Stimulated activated CD4-positive, alpha-beta T cell treated with anti-CD3 and anti-CD28 coated beads, TNF-alpha, amount 100 ng/mL, for 48 hours (primary cell): ENCODE measurements around the gene SPNS3.

Experiments
- DNase-seq, 3 donors: peaks; one replicate each; pipeline ENCODE4 v3.0.0-alpha.2; 2020; ENCODE audit warnings: low read depth in 3 of 3

SPNS3 gene

DNA sequence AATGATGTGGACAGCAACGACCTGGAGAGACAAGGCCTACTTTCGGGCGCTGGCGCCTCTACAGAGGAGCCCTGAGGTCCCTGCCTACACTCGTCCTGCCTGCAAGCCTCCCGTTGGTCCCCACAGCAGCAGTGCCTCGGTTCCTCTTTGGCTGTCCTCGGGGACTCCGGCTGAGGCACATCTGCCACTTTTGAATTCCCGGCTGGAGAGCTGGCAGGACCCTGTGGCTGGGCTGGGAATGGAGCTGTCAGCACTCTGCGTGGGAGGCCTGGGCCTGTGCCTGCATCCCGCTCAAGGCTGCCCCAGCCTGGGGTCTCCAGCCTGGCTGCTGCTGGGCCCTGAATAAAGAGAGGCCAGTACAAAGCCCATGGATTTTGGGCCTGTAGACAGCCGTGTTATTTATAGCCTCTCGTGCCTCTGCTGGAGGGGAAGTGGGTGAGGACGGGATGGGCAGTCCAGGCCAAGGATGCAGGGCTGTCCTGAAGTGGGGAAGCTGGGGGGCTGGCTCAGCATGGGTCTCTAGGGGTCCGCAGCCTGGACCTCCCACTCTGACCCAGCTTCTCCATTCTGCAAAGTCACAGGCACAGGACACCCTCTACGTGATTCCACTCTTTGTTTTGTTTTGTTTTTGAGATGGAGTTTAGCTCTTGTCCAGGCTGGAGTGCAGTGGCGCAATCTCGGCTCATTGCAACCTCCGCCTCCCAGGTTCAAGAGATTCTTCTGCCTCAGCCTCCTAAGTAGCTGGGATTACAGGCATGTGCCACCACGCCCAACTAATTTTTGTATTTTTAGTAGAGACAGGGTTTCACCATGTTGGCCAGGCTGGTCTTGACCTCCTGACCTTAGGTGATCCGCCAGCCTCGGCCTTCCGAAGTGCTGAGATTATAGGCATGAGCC lies 54.3 kb downstream of the SPNS3 start:
- DNase-seq = no peak

- no peak for DNase-seq
These were observed 55.4 kb downstream of the SPNS3 start for GRCh38 chr17:4488989-4489595.

DNA sequence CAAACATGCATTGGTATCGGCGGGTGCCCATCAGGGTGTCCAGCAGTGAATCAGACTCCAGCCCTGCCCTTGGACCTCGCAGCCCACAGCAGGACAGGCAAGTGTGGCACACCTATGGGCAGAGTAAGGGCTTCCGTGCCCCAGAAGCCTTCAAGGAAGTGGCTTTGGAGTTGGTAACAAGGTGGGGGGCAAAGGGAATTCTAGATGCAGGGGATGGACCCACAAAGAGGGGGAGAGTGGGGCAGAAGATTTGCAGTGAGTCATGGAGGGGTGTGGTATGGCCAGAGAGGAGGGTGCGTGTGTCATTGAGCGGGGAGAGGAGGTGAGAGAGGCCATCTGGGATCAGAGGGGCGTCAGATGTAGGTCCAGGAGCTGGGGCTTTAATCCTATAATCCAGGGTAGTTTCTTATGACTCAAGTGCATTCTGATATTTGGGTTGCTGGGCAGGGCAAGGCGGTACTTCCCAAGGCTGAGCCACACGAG lies 56.4 kb downstream of the SPNS3 start:
- no peak for DNase-seq

GRCh38 chr17:4490637-4491061 lies 56.9 kb downstream of the SPNS3 start:
- no peak for DNase-seq

DNA sequence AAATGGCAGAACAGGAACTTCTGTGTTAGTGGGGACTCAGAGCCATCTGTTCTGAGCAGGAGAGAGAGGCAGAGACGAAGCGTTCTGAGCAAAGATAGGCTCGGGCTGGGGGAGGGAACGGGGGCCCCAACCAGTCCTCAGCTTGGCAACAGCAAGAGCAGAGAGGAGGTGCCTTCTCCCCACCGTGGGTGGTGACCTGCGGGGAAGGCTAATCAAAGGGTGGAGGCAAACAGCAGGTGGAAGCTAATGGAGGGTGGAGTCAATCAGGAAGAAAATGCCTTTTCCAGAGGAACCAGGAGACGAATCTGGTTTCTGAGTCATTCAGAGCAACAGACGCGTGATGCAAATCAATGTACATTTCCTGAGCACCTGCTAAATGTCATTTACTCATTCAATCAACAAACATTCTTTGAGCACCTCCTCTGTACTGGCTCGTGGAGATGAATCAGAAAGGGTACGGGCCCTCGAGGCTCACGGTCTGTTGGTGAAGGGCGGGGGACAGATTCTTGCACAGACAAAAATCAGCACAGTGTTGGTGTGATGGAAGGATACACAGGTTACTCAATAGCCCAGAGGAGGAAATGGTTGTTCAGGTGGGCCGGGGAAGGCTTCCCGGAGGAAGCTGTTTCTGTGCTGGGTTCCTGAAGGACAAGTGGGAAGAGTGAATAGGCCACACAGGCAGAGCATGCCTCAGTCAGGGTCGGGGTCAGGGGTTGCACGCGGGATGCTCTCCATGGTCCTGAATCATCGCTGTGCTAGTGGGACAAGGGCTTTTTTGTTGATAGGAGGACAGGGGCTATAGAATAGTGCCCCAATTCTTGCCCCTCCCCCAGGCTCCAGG lies 59.2 kb downstream of the SPNS3 start:
- DNase-seq = no peak

GRCh38 chr17:4497101-4497824 lies 63.5 kb downstream of the SPNS3 start:
- no peak for DNase-seq

DNA sequence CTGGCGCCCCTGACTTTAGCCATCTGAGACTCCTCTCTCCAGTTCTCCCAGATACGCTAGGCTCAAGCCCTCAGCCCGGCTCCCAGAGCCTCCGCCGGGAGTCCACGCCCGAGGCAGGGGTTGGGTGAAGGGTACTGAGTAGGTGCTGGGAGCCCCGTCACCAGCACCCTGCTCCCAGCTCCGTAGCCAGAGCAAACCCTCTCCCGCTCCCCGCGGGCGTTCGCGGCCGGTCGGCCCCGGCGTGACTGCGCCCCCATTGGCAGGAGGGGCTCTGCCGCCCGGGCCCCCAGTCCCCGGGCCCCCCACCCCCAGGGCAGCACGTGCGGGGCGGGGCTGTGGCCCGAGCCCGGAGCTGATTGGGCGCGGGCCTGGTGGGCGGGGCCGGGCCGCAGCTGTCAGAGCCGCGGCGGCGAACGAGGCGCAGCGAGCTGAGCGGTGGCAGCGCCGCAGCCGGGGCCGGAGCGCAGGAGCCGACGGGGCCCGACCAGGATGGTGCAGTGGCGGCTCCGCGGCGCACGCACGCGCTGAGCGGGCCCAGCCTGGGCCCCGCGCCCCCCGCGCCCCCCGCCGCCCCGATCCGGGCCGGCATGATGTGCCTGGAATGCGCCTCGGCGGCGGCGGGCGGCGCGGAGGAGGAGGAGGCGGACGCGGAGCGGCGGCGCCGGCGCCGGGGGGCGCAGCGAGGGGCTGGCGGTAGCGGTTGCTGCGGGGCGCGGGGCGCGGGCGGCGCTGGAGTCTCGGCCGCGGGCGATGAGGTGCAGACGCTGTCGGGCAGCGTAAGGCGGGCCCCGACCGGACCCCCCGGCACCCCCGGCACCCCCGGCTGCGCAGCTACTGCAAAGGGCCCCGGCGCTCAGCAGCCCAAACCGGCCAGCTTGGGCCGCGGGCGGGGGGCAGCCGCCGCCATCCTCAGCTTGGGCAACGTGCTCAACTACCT lies 65.0 kb downstream of the SPNS3 start, which contains the start of gene SPNS2:
SPNS2 (plus strand) TSS at position 421 of the 937 bp plus-strand sequence; CDS start at position 588, 167 bp downstream.
- peak in 2 of 3 donors; percentile 20 to 49 for DNase-seq

DNA sequence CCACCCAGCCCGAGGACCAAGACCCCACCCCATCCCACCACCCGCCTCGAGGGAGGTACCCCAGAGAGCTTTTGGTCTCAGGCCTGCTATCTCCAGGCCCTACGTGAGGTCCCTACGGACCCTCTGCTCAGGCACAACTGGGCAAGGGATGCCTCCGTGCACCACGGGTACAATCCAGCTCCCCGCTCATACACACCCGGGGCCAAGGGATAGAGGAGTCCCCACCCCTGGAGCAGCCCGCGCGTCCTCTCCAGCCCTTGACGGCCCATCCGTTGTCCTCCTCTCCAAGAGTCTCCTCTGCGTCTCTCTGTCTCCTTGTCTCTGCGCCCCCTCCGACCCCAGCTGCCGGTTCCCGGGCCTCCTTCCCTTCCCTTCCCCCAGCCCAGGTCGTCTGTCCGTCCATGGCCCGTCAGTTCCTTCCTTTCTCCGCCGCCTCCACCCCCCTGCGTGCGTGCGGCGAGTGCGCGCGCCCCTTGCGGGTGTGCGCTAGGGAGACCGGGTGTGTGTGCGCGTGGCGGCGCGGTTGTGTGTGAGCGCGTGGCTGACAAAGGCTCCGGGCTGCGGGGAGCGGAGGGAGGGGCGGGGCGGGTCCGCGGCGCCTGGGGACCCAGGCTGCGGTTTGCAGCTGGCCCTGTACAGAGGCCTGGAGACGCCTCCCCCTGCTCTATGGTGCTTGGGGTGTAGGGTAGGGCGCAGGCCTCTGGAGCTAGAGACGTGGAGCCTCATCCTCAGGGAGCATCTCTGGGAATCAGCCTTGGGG lies 65.9 kb downstream of the SPNS3 start:
- DNase-seq = no peak

DNA sequence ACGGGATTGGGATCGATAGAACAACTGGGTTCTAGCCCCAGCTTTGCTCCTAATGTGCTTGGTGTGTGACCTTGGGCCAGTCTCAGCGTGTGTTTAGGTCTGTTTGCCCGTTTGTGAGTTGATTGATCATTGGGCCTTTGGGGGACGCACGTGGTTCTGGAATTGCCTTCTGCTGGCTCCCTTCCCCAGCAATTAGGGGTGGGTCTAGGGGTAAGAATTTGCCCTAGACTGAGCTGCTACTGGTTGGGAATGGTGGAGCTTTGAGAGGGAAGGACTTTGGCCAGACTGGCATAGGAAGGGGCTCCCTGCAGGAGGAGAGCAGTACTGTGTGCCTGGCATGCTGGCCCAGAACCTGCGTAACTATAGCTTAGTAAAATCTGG lies 66.4 kb downstream of the SPNS3 start:
- DNase-seq = no peak

GRCh38 chr17:4501295-4501949 lies 67.7 kb downstream of the SPNS3 start:
- no peak for DNase-seq

GRCh38 chr17:4502466-4503154 lies 68.9 kb downstream of the SPNS3 start:
- DNase-seq = no peak

DNA sequence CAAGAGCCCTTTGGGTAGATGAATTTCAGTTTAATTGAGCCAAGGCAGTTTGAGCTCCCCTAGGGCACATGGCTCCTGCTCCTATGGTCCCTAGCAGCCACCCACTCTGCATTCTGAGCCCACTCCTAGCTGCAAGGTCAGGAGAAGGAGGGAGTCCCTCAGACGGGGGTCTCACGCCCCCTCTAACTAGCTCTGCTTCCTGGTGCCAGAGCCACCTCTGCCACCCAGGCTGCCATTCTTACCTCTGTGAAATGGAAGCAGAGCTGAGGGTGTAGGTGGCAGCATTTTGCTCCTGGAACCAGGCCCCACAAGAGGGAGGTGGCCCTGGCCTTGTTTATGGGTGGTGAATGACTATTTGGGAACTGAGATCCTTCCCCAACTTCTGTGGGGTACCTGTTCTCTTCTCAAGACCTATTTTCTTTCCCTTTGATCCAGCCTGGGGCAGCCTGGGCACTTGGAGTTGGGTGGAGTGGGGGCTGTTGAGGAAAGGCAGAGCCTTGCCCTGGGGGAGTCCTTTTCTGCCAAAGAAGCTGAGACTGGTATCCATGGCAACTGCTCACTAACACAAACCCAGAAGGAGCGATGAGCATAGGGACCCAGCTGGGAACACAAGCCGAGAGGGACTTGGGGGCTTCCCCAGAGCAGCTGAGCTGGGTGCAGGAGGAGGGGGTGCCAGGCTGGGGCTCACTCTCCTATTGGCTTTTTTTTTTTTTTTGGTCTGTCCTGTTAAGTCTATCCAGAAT lies 69.7 kb downstream of the SPNS3 start:
- no peak for DNase-seq

DNA sequence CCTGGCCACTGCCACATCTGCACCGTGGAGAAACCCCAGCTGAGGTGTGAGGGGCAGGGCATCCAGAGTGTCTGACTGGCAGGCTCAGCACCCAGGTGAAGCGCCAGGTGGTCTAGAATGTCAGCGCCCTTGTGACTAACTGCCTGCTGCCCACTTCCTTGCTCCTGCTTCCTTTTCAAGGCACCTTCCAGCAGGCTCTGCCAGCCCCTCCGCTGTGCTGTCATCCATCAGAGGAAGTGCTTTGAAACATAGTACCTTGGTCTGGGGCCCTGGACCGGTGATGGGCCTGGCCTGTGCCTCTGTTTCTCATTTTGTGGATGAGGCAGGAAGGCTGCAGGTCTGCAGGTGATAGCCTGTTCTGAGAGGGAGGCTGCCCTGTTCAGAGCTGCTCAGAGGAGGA lies 70.4 kb downstream of the SPNS3 start:
- no peak for DNase-seq

GRCh38 chr17:4505187-4505586 lies 71.4 kb downstream of the SPNS3 start:
- no peak for DNase-seq

- no peak for DNase-seq
These were observed 72.6 kb downstream of the SPNS3 start for GRCh38 chr17:4506175-4506813.

GRCh38 chr17:4506892-4507291 lies 73.2 kb downstream of the SPNS3 start:
- no peak for DNase-seq
